Cardiac fibroblast (primary cell): ENCODE results near the gene MEGF11.
"Not testable (repeated sequence)": the region's sequence is repeated elsewhere in the genome, so short reads cannot be mapped to it uniquely, and the experiment has no call there.

Source experiments
- DNase-seq, 2 donors: peaks; one replicate each; pipeline versions ENCODE4 v3.0.0 to v3.0.0-alpha.2; 2010; ENCODE audit warnings: low read depth in 2 of 2
- H3K4me3 ChIP-seq, 2 donors: replicated peaks in 1 of 2; 1 replicate in 1 of 2; 2 replicates in 1 of 2; pipeline ENCODE4 v1.5.1; 2011; ENCODE audit warnings: low read depth in 2 of 2, low read length in 2 of 2, mild to moderate bottlenecking in 2 of 2, moderate library complexity in 1 of 2
- TF ChIP-seq, protein P1 (sequence below): IDR thresholded peaks from one replicate; pipeline ENCODE4 v1.5.1; 2011; ENCODE audit warnings: low read depth, mild to moderate bottlenecking, low read length, inconsistent platforms

MEGF11 gene

DNA sequence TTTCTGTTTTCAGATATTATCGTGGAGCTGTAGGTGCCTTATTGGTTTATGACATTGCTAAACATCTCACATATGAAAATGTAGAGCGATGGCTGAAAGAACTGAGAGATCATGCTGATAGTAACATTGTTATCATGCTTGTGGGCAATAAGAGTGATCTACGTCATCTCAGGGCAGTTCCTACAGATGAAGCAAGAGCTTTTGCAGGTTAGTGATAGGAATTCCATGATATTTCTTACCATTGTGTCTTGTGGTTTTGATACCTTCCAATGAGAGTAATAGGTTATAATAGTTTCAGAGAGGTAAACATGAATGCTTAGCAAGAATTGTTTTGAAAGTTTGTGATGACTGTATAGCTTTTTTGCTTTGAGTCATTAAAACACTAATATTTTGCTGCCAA, 375.8 kb downstream of the MEGF11 start:
- no peak for DNase-seq
- H3K4me3 ChIP-seq, result no peak overlapping the region
- TF ChIP-seq, protein P1, sequence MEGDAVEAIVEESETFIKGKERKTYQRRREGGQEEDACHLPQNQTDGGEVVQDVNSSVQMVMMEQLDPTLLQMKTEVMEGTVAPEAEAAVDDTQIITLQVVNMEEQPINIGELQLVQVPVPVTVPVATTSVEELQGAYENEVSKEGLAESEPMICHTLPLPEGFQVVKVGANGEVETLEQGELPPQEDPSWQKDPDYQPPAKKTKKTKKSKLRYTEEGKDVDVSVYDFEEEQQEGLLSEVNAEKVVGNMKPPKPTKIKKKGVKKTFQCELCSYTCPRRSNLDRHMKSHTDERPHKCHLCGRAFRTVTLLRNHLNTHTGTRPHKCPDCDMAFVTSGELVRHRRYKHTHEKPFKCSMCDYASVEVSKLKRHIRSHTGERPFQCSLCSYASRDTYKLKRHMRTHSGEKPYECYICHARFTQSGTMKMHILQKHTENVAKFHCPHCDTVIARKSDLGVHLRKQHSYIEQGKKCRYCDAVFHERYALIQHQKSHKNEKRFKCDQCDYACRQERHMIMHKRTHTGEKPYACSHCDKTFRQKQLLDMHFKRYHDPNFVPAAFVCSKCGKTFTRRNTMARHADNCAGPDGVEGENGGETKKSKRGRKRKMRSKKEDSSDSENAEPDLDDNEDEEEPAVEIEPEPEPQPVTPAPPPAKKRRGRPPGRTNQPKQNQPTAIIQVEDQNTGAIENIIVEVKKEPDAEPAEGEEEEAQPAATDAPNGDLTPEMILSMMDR, result no peak

DNA sequence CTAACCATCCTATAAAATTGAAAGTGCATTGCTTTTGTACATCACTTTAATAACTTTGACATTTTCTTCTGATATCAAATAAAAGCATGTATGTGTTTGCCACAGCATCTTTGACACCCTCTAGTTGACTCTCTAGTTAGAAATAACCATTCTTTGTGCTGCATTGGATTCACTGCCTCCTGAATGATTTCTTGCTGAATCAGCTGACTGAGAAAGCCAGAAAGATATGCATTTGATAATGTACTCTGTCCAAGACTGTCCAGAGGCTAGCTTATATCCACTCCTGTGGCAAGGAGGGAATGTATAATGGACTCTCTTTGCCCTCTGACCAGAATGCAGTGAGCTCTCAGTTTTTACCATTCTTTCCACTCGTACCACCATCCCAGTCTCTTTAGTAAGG, 378.1 kb downstream of the MEGF11 start:
- peak in 1 of 2 donors; percentile 14 for DNase-seq
- H3K4me3 ChIP-seq, result no peak overlapping the region
- TF ChIP-seq, protein P1, result no peak

DNA sequence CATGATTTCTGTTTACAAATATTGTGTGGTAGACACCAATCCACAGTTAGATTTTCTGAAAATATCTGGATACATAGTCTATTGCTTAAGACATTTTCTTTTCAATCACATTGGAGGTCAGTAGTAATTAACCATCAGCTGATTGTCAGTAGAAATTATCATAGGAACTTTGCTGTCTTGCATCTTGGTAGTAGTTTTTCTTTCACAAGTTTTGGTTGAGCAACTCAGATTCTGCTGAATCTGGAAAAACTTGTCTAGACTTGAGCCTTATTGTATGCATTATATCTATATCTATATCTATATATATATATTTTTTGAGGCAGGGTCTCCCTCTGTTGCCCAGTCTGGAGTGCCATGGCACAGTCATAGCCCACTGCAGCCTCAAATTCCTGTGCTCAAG, 380.3 kb downstream of the MEGF11 start:
- DNase-seq, result no peak
- H3K4me3 ChIP-seq, result no peak overlapping the region
- TF ChIP-seq, protein P1, result no peak

DNA sequence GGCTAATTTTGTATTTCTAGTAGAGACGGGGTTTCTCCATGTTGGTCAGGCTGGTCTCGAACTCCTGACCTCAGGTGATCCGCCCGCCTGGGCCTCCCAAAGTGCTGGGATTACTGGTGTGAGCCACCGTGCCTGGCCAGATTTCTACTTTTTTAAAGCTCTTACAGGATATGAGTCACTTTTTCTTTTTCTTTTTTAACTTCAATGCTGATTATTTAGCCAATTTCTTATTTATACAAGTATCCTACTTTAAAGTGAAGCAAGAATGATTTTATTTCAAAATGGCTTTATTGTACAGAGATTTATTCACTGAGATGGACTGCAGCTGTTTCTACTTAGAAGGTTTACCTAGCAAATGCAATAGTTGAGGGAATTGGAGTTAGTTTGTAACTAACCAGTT, 381.0 kb downstream of the MEGF11 start:
- DNase-seq, result peak; percentile 51 to 67

DNA sequence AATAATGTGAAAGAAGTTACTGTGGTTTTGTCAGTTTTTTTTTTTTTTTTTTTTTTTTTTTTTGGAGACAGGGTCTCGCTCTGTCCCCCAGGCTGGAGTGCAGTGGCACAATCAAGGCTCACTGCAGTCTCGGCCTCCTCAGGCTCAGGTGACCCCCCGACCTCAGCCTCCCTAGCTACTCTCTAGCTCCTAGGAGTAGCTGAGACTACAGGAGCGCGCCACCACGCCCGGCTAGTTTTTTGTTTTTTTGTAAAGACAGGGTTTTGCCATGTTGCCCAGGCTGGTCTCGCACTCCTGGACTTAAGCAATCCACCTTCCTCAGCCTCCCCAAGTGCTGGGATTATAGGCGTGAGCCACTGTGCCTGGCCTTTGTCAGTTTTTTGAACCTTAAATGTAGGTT, 381.7 kb downstream of the MEGF11 start:
- not testable (repeated sequence) for H3K4me3 ChIP-seq, DNase-seq

More for the DNA sequence above, 381.0 kb downstream of the MEGF11 start:
- H3K4me3 ChIP-seq, result not testable (repeated sequence)

DNA sequence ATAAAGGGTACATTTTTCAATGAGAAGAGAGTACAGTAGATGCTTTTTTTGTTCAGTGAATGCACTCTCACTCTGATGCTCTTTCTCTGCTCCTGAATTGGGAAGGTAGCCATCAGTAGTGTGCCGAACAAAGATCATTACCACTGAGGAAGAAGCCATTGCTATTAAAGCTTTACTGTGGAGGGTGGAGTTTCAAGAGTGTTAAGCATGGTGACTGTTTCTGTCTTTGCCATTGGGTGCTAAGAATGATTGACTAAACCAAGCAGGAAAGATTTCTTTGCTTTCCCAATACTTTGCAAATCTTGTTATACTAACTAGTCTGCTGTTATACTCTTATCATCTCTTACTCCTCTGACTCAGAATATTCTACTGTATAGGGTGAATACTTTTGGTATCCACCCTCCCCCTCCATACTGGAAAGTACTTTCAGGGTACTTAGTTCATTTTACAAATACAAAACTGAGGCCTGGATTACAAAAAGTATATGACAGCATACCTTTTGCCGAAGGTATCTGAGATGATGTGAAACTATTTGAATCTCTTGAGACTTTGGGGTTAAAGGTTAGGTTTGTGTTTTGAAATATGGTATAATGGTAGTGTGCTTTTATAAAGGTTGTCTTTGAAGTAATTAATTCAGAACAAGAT, 382.5 kb downstream of the MEGF11 start:
- TF ChIP-seq, protein P1, result no peak
- H3K4me3 ChIP-seq, result peak overlapping the region; percentile 98 to 99
- DNase-seq, result peak; percentile 72 to 80

DNA sequence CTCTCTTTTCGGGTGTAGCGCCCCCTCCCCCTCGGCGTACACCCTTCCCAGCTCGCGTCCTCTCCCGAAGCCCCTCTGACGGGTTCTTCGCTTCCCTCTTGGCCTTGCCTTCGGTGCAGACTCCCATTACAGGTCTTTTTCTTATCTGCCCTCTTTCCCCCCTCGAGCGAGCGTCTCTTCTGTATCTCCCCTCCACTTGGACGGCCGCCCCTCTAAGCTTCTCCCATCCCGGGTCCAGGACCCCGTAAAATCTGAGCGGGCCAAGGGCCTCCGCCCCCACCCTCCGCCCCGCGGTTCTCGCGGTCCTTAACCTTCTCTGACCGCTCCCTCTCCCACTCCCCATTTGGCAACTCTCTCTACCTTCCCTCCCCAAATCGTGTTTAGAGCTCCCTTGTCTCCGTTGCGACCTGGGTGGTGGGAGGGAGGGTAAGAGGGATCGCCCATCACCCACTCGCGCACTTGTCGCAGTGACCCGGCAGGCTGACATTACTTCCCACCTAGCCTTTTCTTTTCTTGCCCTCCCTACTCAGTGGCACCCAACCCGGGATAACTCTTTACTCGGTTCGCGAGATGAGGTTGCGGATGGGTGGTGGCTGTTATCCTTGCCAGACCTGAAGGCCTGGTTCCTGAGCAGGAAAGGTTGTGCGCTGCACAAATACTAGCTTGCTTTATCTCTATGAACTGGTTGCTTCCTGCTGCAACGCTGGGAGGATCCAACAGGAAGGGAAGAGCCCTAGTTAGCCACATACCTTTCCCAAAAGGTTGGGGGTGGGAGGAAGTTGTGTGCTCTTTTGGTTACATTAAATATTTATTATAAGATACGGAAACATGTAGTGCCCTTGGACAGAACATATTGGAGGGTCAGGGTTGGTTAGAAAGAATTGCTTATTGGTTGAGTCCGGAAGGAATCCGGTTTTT, 383.3 kb downstream of the MEGF11 start:
- TF ChIP-seq, protein P1, result no peak
- DNase-seq, result peak; percentile 37 to 53
- H3K4me3 ChIP-seq, result peak overlapping the region; percentile 98 to 99
